ENCODE data around the gene HCFC1R1. TPM values are rescaled to one million over a fixed set of nuclear protein-coding genes. Genes with fewer than 3 reads are reported as not detected.
A peak's percentile ranks its signal among the peaks of the same experiment; 100 is the strongest.

HCFC1R1 gene
- total and polyA plus RNA-seq, 2 of the 8 experiments (the other 6 are each of a cell fraction or from before 2014, with no cell fraction given) = 72.7 to 138 TPM

GRCh38 chr16:3017794-3018506 is 5.8 kb downstream of the HCFC1R1 start, which contains the start of gene CLDN6:
Gene CLDN6 (minus strand): TSS chr16:3018183. CDS start chr16:3016021, 2,162 bp downstream.
- Histone ChIP-seq H3K79me1 (ENCODE audit: low read depth, low read length) (peaks cover 11% of the 10 kb centered on the region; the same call in 1 of the 2 replicates), H3K18ac (ENCODE audit: extremely low read depth, low read length) (peak within 1 kb of the TSS; percentile 98), H3K27ac (ENCODE audit: low read depth, low read length) (peak within 1 kb of the TSS; percentile 96), H2BK5ac (ENCODE audit: low read depth, low read length) (peak within 1 kb of the TSS; percentile 99), H3K4ac (replicated peaks; ENCODE audit: insufficient read length, low read depth, low read length) (peak within 1 kb of the TSS; percentile 98), H3K36me3 (ENCODE audit: control insufficient read depth in 2 of 4, insufficient read depth in 4 of 4, low read length in 3 of 4) (peaks cover 6 to 24% (median 12%) of the 10 kb centered on the region in 4 experiments; a peak in 7 of 8 replicates), H2BK15ac (ENCODE audit: low read length) (peak within 1 kb of the TSS; percentile 88; the same call in 1 of the 2 replicates), H3K4me1 (replicated peaks in 1 of 4; ENCODE audit: control insufficient read depth in 3 of 4, insufficient read depth in 4 of 4, low read length in 3 of 4) (peaks cover 5 to 43% (median 37%) of the 10 kb centered on the region in 4 experiments), H3K4me3 (ENCODE audit: extremely low read depth in 1 of 4, insufficient read depth in 2 of 4, low read depth in 3 of 4, low read length in 4 of 4) (peak within 1 kb of the TSS; percentile 58 to 96 (median 92)), H3K23ac (ENCODE audit: insufficient read length) (no peak within 1 kb of the TSS), H3K4me2 (ENCODE audit: insufficient read depth in 1 of 2, low read depth in 2 of 2, low read length in 2 of 2) (peak within 1 kb of the TSS; percentile 66 to 76), H2AFZ (ENCODE audit: low read length) (no peak within 1 kb of the TSS), H2BK12ac (ENCODE audit: low read depth, low read length) (peak within 1 kb of the TSS; percentile 90), H3K9me3 (ENCODE audit: insufficient read depth in 2 of 2, low read depth in 1 of 2, low read length in 1 of 2) (no peaks in the 10 kb centered on the region), H3K9ac (replicated peaks in 1 of 4; ENCODE audit: extremely low read depth in 1 of 4, low read depth in 3 of 4, low read length in 3 of 4) (peak within 1 kb of the TSS; percentile 90 to 98 (median 97)), H3K56ac (replicated peaks; ENCODE audit: insufficient read length, low read depth, low read length) (peak within 1 kb of the TSS; percentile 89), H2AK5ac (ENCODE audit: low read depth, low read length) (no peak within 1 kb of the TSS), H3K23me2 (ENCODE audit: low read depth, low read length) (peaks cover 24% of the 10 kb centered on the region), H4K8ac (ENCODE audit: extremely low read depth, insufficient read depth, low read length) (peak within 1 kb of the TSS; percentile 100), H4K5ac (ENCODE audit: insufficient read length, low read depth, low read length) (peak within 1 kb of the TSS; percentile 96), H2BK120ac (replicated peaks; ENCODE audit: low read depth, low read length) (no peak within 1 kb of the TSS), H4K91ac (replicated peaks; ENCODE audit: insufficient read length, low read length) (peak within 1 kb of the TSS; percentile 98), H2BK20ac (ENCODE audit: low read length) (no peak within 1 kb of the TSS; the same call in 1 of the 2 replicates), H3K27me3 (replicated peaks in 1 of 4; ENCODE audit: control insufficient read depth in 3 of 4, extremely low read depth in 1 of 4, insufficient read depth in 3 of 4, low read length in 3 of 4) (no peaks in the 10 kb centered on the region), H3K14ac (ENCODE audit: insufficient read length) (no peak within 1 kb of the TSS), H3K79me2 (ENCODE audit: control insufficient read depth in 1 of 2, insufficient read depth in 2 of 2, low read length in 2 of 2) (peaks cover 11 to 32% of the 10 kb centered on the region in 2 experiments), H4K20me1 (replicated peaks in 1 of 2; ENCODE audit: control insufficient read depth in 1 of 2, insufficient read depth in 2 of 2, low read length in 2 of 2) (peaks cover 19 to 35% of the 10 kb centered on the region in 2 experiments)
- ChIA-PET CTCF (ENCODE audit: partially characterized antibody) (interaction anchor here (0.6 to 23.8 kb wide), 18 partner anchors 13 to 111 kb away, joined by 3 to 639 read pairs (median 4); partner anchors contain the start of genes CLDN9, KREMEN2 and PKMYT1), POLR2A (ENCODE audit: partially characterized antibody) (interaction anchor here (0.6 to 35.7 kb wide), 17 partner anchors 1 to 150 kb away, joined by 3 to 1808 read pairs (median 8); partner anchors contain the start of genes BICDL2, CLDN6, CLDN9 and HCFC1R1)
- WGBS, 2 experiments (ENCODE audit: extremely low coverage in 1 of 2, insufficient coverage in 1 of 2, insufficient read length in 1 of 2, insufficient replicate concordance in 2 of 2, low coverage in 1 of 2, low lambda C conversion rate in 2 of 2, missing lambda C conversion rate in 1 of 2) = 5% methylated on average over 34 of the region's 52 CpGs; no CpG with 5 or more reads in 1 of the 2 experiments
- peak; percentile 92 for FAIRE-seq
- DNase-seq (ENCODE audit: low read depth in 1 of 2, low spot score in 2 of 2) = peak; percentile 92 to 100
- no peak for TF ChIP-seq CEBPB (IDR thresholded peaks at IDR 0.05; ENCODE audit: low read depth, low read length)
- peak; percentile 95 for TF ChIP-seq TAF7 (optimal IDR thresholded peaks at IDR 0.05; ENCODE audit: borderline replicate concordance, low read depth, low read length)
- TF ChIP-seq, protein P1, sequence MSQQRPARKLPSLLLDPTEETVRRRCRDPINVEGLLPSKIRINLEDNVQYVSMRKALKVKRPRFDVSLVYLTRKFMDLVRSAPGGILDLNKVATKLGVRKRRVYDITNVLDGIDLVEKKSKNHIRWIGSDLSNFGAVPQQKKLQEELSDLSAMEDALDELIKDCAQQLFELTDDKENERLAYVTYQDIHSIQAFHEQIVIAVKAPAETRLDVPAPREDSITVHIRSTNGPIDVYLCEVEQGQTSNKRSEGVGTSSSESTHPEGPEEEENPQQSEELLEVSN (IDR thresholded peaks at IDR 0.05) = no peak
- no peak for TF ChIP-seq KDM4A (IDR thresholded peaks at IDR 0.05; ENCODE audit: low read depth, low read length, severe bottlenecking)
- TF ChIP-seq BACH1 (IDR thresholded peaks at IDR 0.05; ENCODE audit: low read length) = no peak
- TF ChIP-seq YY1 (IDR thresholded peaks at IDR 0.05; ENCODE audit: low read depth, low read length) = no peak
- peak; percentile 89 for TF ChIP-seq CREB1 (IDR thresholded peaks at IDR 0.05)
- TF ChIP-seq POLR2AphosphoS5 (IDR thresholded peaks at IDR 0.05; ENCODE audit: low read depth, low read length) = peak; percentile 98
- TF ChIP-seq RAD21 (IDR thresholded peaks at IDR 0.05 in 1 of 2, conservative IDR thresholded peaks at IDR 0.05 in 1 of 2; ENCODE audit: low read depth in 2 of 2, low read length in 2 of 2) = peak; percentile 72 to 81
- no peak for TF ChIP-seq HDAC6 (IDR thresholded peaks at IDR 0.05; ENCODE audit: low read depth, low read length)
- peak; percentile 93 for TF ChIP-seq JUND (IDR thresholded peaks at IDR 0.05; ENCODE audit: low read length)

Data from H1 (cell line).